ENCODE results near the gene GTF3C2.

The GTF3C2 gene, protein sequence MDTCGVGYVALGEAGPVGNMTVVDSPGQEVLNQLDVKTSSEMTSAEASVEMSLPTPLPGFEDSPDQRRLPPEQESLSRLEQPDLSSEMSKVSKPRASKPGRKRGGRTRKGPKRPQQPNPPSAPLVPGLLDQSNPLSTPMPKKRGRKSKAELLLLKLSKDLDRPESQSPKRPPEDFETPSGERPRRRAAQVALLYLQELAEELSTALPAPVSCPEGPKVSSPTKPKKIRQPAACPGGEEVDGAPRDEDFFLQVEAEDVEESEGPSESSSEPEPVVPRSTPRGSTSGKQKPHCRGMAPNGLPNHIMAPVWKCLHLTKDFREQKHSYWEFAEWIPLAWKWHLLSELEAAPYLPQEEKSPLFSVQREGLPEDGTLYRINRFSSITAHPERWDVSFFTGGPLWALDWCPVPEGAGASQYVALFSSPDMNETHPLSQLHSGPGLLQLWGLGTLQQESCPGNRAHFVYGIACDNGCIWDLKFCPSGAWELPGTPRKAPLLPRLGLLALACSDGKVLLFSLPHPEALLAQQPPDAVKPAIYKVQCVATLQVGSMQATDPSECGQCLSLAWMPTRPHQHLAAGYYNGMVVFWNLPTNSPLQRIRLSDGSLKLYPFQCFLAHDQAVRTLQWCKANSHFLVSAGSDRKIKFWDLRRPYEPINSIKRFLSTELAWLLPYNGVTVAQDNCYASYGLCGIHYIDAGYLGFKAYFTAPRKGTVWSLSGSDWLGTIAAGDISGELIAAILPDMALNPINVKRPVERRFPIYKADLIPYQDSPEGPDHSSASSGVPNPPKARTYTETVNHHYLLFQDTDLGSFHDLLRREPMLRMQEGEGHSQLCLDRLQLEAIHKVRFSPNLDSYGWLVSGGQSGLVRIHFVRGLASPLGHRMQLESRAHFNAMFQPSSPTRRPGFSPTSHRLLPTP

DNA sequence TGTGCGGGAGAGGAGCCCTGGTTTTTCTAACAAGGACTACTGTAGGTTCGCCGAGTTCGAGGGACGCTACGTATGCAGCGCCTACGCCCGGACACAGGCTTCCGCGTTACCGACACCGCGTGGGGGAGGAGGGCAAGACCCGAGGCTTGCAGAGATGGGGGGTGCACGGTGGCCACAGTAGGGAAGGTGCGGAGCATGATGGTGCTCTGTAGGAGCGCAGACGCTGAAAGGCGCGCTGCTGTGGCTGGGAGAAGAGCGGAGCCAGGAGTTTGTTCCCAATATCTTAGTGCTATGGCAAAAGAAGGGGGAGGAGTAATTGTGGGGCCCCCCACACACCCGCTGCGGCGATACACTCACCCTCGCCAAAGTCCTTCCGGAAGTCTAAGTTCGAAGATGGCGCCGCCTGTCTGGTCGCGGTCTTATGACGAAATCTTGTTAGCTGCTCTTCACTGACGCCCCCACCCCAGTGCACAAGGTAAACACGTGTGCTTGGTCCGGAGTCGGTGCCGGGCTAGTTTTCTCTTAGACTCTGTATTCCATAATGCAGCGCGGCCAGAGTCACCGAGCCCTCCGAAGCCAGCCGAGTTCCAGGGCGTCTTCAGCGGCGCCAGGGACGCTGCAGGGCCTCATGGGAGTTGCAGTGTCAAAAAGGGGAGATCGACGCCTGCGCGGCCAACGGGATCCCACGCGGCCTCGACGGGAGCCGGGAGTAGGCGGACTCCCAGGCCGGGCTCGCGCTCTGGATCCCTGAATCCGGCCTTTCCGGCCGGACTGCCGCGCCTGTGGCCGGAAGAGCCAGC is at the start of gene GTF3C2:
Gene GTF3C2 (minus strand): TSS at position 383 of the 800 bp plus-strand sequence. CDS start 13,210 bp downstream, outside the sequence.
- peak; percentile 91 for DNase-seq (ENCODE audit: low spot score)

DNA sequence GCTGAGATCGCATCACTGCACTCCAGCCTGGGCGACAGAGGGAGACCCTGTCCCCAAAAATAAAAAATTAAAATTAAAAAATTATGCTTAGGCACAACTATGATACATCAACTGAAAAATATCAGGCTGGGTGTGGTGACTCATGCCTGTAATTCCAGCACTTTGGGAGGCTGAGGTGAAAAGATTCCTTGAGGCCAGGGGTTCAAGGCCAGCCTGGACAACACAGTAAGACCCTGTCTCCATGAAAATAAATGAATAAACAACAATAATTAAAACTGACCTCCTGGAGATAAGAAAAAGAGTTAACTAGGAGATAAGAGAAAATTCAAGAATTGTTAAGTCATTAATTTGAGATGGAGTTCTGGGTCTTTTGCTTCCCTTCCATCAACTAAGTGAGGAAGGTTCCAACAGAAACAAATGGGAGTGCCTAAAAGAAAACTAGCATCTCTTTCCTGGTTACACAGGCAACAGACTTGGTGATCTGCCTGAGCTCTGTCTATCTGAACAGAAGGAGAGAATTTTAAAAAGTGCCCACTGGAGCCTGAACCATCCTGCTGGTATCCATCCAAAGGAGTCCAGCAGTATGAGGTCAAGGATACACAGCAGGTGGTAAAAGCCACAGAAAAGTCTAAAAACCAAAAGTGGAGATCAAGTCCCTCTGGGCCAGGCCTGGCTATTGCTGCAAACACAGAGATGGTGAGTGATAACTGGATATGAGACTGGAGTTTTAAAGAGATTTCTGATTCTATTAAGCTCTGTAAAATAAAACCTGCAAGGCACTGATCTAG is 44.0 kb upstream of the GTF3C2 start:
- no peak for DNase-seq (ENCODE audit: low spot score)

DNA sequence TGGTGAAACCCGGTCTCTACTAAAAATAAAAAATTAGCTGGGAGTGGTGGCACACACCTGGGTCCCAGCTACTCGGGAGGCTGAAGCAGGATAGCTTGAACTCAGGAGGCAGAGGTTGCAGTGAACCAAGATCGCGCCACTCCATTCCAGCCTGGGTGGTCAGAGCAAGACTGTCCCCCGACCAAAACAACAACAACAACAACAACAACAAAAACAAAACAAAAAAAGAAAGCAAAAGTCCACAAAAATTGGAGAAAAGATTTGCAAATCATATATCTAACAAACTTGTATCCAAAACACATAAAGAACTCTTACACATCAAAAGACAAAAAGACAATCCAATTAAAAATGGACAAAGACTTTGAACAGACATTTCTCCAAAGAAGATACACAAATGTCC is 42.4 kb upstream of the GTF3C2 start:
- DNase-seq (ENCODE audit: low spot score): no peak

DNA sequence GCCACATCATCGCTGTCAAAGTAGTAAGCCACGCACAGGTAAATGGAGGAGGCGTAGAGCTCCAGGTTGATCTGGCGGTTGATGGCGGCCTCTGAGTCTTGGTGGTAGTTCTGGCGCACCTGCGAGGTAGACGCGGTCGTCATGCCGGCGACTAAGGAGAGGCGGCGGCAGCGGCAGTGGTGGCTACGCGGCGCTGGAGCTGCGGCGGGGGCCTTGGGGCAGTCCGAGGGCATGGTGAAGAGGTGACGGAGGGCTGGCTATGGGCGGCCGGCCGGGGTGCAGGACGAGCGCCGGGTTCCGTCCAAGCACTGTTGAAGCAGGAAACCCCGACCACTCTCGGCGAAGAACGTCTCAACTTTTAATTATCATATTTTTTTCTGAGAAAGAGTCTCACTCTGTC is 36.7 kb upstream of the GTF3C2 start:
- no peak for DNase-seq (ENCODE audit: low spot score)

DNA sequence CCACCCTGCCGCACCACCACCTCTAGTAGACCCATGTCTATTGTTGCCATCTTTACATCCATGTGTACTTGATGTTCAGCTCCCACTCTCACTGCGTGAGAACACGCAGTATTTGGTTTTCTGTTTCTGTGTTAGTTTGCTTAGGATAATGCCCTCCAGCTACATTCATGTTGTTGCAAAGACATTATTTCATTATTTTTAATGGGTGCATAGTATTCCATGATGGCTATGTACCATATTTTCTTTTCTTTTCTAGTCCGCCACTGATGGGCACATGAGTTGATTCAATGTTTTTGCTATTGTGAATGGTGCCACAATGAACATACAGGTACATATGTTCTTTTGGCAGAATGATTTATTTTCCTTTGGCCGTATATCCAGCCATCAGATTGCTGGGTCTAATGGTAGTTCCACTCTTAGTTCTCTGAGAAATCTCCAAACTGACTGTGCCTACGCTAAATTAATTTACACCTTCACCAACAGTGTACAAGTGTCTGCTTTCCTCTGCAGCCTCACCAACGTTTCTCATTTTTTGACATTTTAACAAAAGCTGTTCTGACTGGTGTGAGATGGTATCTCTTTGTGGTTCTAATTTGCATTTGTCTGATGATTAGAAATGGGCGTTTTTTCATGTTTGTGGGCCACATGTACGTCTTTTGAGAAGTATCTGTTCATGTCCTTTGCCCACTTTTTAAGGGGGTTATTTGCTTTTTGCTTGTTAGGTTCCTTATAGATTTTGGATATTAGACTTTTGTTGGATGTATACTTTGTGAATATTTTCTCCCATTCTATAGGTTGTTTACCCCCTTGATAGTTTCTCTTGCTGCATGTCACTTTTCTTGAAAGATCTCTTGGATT is 34.5 kb upstream of the GTF3C2 start:
- DNase-seq (ENCODE audit: low spot score): no peak

DNA sequence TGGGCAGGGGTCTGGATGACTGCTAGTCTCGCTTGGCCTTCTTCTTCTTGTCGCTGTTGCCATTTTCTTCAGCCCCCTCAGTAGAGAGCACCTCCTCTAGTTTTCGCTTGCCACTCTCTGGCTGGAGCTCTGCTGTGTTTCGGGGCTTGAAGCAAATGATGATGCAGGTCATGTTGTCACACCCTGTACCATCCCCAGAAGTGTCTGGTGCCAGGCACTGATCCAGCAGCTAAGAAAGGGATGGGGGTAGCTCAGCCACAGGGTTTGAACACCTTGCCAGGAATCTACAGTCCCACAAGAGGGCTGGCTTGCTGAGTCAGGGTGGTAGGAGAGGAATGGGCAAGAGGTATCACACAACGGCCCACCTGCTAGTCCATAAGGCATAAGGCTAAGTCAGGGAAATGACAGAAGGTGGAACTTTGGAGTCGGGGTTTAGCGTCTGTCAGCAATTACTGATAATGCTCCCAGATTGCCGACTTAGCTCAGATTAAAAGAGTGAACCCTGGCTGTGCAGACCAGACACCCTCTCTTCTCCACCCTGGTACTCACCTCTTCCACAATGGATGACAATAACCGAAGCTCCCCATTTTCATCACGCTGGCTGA is 25.1 kb upstream of the GTF3C2 start:
- no peak for DNase-seq (ENCODE audit: low spot score)

DNA sequence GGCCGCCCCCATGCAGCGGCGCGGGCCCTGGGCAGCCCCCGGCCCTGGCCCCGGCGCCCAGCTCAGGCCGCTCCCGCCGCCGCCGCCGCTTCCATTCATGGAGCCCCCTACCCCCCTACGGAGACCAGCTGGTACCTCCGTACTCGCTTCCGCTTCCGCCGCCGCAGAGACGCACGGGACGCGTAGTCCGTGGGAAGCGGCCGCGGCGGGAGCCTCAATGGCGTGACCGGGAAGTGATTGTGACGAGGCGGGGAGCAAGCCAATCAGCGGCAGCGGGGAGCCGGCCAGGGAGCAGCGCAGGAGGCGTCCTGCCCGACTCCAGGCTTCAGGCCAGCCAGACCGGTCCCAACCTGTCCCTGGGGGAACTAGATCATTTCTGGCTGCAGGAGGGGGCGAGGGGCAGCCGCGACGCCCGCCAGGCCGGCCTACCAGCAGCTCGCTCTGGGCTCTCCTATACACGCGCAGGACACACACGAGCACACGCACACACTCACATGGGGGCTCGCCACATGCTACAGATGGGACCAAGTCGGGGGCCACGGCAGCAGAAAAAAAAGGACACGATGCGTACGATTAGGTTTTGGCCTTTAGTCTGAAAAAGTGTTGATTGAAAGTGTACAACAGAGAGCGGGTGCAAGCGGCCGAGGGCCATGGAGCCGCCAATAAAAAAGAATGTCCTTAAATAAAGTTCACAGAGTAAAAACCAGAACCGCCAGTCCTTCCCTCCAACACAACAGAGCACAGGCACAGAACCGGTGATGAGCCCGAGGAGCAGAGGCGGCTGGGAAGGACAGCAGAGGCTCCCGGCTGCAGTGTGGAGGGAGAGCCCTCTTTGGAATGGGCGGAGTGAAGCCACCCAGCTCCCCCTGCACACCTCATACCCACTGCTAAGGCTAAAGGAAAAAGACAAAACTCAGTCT is 24.3 kb upstream of the GTF3C2 start, which contains the start of gene ZNF513:
Gene ZNF513 (minus strand): TSS at position 109 of the 920 bp plus-strand sequence. CDS start 208 bp downstream, outside the sequence.
- peak; percentile 86 for DNase-seq (ENCODE audit: low spot score)

DNA sequence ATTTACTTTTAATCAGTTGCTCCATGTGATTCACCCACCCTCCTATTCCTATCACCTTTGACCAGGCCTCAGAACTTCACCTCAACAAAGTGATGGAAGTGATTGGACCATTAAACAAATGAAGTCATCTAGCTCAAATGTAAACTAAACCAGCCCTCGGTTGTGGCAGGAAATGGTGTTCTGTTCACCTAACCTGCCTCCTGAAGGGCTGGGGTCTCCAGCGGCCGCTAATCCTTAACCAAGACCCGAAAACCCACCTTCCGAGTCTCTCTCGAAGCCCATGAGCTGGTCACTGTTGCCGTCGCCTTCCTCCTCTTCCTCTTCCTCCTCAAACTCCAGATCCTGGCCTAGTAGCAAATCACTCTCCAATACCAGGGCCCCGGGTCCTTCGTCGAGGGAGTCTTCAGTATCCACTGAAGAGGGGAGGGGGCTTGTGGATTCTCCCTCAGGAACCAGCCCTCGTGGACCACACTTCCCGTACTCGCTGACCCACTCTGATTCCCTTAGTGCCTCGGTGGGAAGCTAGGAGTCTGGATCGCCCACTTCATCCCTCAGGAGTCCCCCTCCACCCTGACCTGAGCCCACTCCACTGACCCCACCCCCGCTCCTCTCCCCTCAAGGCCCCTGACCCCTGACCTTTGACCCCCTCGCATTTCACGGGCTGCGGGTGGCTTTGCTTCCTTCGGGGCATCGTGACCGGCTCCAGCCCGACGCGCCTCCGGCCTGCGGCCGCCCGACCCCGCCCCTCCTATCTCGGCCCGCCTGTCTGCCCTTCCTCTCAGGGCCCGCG is 23.5 kb upstream of the GTF3C2 start:
- DNase-seq (ENCODE audit: low spot score): no peak

DNA sequence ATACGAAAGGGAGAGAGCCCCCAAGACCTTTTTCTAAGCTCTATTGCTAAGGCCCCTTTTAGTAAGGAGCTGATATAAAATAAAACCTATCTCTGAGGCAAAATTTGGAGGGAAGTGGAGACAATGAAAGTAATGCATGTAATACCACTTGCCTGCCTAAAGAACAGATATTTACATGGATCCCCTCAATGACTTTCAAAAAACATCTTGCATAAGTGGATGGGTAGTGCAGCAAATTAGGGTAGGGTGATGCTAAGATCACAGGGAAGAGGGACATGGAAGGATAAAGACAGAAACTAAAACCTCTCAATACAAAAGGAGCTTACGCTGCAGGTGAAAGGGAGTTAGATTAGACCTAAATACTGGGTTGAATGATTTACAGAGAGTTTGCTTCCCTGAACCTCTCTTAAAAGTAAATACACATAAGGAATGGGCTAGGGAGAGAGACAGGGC is 22.8 kb upstream of the GTF3C2 start:
- DNase-seq (ENCODE audit: low spot score): no peak

DNA sequence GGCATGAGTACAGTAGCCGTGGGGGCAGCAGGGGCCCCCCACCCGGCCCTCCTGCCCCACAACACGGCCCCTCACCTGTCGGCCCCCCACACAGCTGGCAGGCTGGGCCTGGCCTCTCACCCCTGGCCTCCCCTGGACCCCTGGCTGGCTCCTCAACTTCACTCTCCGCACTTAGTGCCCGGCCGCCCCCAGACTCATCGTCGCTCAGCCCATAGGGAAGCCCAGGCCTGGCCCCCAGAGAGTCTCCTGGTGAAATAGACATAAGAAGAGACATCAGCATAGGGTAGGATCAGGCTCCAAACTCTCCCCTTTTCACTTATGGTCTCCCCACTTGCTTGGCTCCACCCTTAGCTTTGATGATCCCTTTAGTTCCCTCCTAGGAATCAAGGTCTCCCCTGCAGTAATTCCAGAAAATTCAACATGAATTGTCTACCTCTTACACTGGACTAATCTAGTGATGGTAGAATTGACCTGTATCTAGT is 22.3 kb upstream of the GTF3C2 start:
- DNase-seq (ENCODE audit: low spot score): no peak

DNA sequence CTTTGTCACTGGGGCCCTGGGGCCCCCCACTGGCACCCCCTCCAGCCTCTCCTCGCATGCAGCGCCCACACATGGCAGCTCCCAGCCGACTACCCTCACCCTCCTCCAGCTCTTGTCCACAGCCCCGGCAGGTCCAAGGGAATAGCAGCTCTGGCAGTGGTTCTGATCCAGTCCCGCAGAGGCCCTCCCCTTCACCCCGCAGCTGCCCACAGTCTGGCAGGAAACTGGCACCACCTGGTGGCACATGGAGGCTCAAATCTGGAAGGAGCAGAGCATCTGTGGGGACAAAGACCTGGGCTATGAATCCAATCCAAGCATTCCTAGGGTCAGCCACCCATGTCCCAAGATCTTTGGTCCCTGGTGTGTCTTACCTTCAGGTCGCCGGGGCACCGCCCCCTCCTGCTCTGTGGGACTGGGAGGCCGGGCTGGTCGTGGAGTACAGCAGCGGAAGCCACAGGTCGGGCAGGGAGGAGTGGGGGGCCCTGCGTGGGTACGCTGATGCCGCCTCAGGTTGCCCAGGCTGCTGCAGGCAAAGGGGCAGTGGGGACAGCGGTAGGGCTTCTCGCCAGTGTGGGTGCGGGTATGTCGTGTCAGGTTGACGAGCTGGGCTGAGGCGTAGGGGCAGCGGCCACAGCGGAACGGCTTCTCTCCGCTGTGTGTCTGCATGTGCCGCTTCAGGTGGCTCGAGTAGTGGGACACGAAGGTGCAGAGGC is 21.7 kb upstream of the GTF3C2 start:
- no peak for DNase-seq (ENCODE audit: low spot score)

DNA sequence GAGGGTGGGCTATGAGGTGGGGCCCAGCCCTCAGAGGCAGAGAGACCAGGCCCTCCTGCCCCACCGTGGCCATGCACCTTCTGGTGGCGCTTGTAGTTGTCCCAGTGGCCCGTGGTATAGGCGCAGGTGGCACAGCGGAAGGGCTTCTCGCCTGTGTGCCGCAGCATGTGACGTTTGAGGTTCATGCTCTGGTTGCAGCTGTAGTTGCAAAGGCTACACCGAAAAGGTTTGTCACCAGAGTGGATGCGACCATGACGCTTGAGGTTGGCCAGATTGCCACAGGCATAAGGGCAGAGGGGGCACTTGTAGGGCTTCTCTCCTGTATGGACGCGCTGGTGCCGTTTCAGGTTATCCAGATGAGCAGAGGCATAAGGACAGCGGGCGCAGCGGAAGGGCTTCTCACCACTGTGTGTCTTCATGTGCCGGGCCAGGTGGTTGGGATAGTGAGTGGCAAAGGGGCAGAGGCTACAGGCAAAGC is 21.1 kb upstream of the GTF3C2 start:
- DNase-seq (ENCODE audit: low spot score): no peak

DNA sequence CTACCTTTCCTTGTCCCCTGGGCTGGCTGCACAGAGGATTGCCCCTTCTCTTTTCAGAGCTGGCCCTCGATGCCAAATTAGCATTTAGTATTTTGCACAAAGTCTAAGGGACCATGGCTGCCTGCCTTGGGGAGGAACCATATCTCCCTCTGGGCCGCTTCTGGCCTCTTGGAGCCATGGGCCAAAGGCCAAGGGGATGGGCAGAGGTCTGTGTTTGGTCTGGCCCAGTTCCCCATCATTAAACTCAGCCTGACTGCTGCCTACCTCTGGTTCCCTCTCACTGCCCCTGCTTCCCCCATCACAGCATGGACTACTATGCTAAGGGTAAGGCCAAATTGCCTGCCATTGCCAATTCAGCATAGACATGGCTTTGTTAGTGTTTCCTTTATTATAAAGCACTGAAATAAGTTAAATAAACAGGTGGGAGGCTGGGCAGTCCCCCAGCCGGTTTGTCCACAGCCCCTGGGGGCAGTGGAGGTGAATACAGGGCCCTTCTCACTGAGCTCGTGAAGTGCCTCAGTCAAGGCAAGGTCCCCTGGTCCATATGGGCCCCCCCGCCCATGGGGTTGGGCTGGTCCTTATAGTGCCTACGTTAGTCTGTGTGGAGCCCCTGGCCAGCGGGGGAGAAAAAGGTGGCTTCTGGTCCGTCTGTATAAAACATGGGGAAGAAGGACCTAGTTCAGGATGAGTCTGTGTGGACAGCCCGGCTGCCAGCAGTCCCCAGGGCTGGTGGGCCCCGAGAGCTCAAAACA is 20.5 kb upstream of the GTF3C2 start:
- DNase-seq (ENCODE audit: low spot score): no peak

DNA sequence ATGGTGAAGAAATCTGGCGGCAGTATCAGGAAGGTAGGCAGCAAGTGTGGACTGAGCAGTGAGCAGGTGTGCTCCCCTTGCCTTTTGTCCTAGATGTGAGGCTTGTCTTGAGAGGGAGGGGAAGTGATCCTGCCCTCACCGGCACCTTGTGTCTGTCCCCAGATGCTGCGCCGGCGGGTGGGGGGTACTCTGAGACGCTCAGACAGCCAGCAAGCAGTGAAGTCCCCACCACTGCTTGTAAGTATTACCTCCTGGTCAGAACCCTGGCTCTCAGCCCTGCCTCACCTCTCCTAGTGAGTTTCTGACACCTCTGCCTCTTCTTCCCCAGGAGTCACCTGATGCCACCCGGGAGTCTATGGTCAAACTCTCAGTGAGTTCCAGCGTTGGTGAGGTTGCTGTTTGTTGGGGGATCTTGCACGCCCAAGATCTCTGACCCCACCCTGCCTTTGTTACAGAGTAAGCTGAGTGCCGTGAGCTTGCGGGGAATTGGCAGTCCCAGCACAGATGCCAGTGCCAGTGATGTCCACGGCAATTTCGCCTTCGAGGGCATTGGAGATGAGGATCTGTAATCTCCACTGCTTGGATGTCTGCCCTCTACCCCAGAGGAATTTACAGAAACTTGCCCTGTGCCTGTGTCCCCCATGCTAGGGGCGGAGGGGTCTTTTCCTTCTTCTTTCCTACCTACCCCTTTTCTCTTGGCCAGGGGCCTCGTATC is 19.7 kb upstream of the GTF3C2 start:
- DNase-seq (ENCODE audit: low spot score): no peak

DNA sequence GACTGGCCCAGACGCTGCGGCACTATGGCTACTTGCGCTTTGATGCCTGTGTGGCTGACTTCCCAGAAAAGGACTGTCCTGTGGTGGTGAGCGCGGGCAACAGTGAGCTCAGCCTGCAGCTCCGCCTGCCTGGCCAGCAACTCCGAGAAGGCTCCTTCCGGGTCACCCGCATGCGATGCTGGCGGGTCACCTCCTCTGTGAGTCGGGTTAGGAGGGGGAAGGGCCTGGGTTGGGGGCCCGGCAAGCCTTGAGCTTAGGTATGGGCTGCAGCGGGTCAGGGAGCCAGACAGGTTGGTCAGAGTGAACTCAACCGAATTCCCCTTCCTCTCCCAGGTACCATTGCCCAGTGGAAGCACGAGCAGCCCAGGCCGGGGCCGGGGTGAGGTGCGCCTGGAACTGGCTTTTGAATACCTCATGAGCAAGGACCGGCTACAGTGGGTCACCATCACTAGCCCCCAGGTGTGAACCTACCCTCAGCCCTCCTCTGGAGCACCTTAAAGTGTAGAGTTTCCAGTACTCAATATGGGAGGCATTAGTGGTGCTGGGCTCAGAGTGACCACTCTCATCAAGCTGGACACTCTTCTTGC is 19.0 kb upstream of the GTF3C2 start:
- no peak for DNase-seq (ENCODE audit: low spot score)
